Measurements from ENCODE around the gene UBE2I. TPM values are rescaled to one million over a fixed set of nuclear protein-coding genes. Genes with fewer than 3 reads are reported as not detected.

UBE2I gene
- total RNA-seq, 4 donors from 2014 or later, result 25.9 to 133 (median 63.0) TPM

GRCh38 chr16:1281517-1281916 lies 27.9 kb upstream of the UBE2I start:
- no peaks in the 10 kb centered on the region for H3K4me1 ChIP-seq
- H3K27me3 ChIP-seq, result no peaks in the 10 kb centered on the region
- no peak overlapping the region for H3K27ac ChIP-seq
- no peak for DNase-seq
- no peaks in the 10 kb centered on the region for H3K9me3 ChIP-seq
- no peak overlapping the region for H3K4me3 ChIP-seq
- intact Hi-C loops (cut with DNase I; ENCODE audit: low total_unique reads), result no loop called here
- TF ChIP-seq CTCF (IDR thresholded peaks at IDR 0.05) (no peak), POLR2A (IDR thresholded peaks at IDR 0.05) (no peak)
- H3K36me3 ChIP-seq, result no peaks in the 10 kb centered on the region

- H3K36me3 ChIP-seq, result no peaks in the 10 kb centered on the region
- no peak overlapping the region for H3K4me3 ChIP-seq
- intact Hi-C loops (cut with DNase I; ENCODE audit: low total_unique reads), result no loop called here
- DNase-seq, result no peak
- no peaks in the 10 kb centered on the region for H3K27me3 ChIP-seq
- H3K4me1 ChIP-seq, result no peaks in the 10 kb centered on the region
- TF ChIP-seq POLR2A (IDR thresholded peaks at IDR 0.05) (no peak), CTCF (IDR thresholded peaks at IDR 0.05) (no peak)
- H3K9me3 ChIP-seq, result no peaks in the 10 kb centered on the region
- no peak overlapping the region for H3K27ac ChIP-seq
These were observed 27.0 kb upstream of the UBE2I start for GRCh38 chr16:1282324-1282973.

- DNase-seq, result no peak
- Histone ChIP-seq H3K27me3 (no peaks in the 10 kb centered on the region), H3K4me3 (no peak overlapping the region), H3K9me3 (no peaks in the 10 kb centered on the region), H3K4me1 (no peaks in the 10 kb centered on the region), H3K27ac (no peak overlapping the region), H3K36me3 (no peaks in the 10 kb centered on the region)
- no peak for TF ChIP-seq POLR2A (IDR thresholded peaks at IDR 0.05)
- no peak for TF ChIP-seq CTCF (IDR thresholded peaks at IDR 0.05)
- intact Hi-C loops (cut with DNase I; ENCODE audit: low total_unique reads), result no loop called here
These were observed 26.1 kb upstream of the UBE2I start for GRCh38 chr16:1283296-1283695.

GRCh38 chr16:1283996-1284616 lies 25.3 kb upstream of the UBE2I start:
- DNase-seq, result no peak
- H3K9me3 ChIP-seq, result no peaks in the 10 kb centered on the region
- intact Hi-C loops (cut with DNase I; ENCODE audit: low total_unique reads), result no loop called here
- H3K4me3 ChIP-seq, result no peak overlapping the region
- no peak overlapping the region for H3K27ac ChIP-seq
- TF ChIP-seq CTCF (IDR thresholded peaks at IDR 0.05), result no peak
- no peak for TF ChIP-seq POLR2A (IDR thresholded peaks at IDR 0.05)
- H3K36me3 ChIP-seq, result no peaks in the 10 kb centered on the region
- H3K27me3 ChIP-seq, result peaks cover 6 to 7% of the 10 kb centered on the region in 2 donors
- H3K4me1 ChIP-seq, result no peaks in the 10 kb centered on the region

GRCh38 chr16:1285669-1286512 lies 23.5 kb upstream of the UBE2I start:
- no peak overlapping the region for H3K27ac ChIP-seq
- no peaks in the 10 kb centered on the region for H3K36me3 ChIP-seq
- peaks cover 6 to 17% of the 10 kb centered on the region in 2 donors for H3K27me3 ChIP-seq
- no peaks in the 10 kb centered on the region for H3K9me3 ChIP-seq
- DNase-seq, result no peak
- intact Hi-C loops (cut with DNase I; ENCODE audit: low total_unique reads), result no loop called here
- no peak for TF ChIP-seq CTCF (IDR thresholded peaks at IDR 0.05)
- TF ChIP-seq POLR2A (IDR thresholded peaks at IDR 0.05), result no peak
- no peaks in the 10 kb centered on the region for H3K4me1 ChIP-seq
- no peak overlapping the region for H3K4me3 ChIP-seq
